NB4 (cell line): ENCODE measurements around the gene SESN3.

Source experiments
- DNase-seq: peaks from one replicate; pipeline ENCODE4 v3.0.0; 2010; ENCODE audit warnings: low read depth
- H3K4me3 ChIP-seq: one replicate; pipeline ENCODE4 v1.5.1; 2011; ENCODE audit warnings: mild to moderate bottlenecking, low read depth, low read length, moderate library complexity
- CTCF ChIP-seq: IDR thresholded peaks from one replicate; pipeline ENCODE4 v1.5.1; 2012; ENCODE audit warnings: low read depth, low read length
- MYC ChIP-seq: IDR thresholded peaks from 2 replicates; pipeline ENCODE4 v1.6.1; 2011; ENCODE audit warnings: low read depth, low read length
- POLR2A ChIP-seq: IDR thresholded peaks from 2 replicates; pipeline ENCODE4 v1.6.1; 2011; ENCODE audit warnings: mild to moderate bottlenecking; ENCODE audit not compliant: insufficient read length; ENCODE audit errors: extremely low read depth
- TF ChIP-seq, protein P1 (sequence below): IDR thresholded peaks from 2 replicates; pipeline ENCODE4 v1.6.1; 2011; ENCODE audit warnings: low read depth, low read length

SESN3 gene

GRCh38 chr11:95269036-95269819 is 38.2 kb upstream of the SESN3 start:
- TF ChIP-seq, protein P1, sequence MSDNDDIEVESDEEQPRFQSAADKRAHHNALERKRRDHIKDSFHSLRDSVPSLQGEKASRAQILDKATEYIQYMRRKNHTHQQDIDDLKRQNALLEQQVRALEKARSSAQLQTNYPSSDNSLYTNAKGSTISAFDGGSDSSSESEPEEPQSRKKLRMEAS: no peak
- TF ChIP-seq MYC: no peak
- no peak for TF ChIP-seq CTCF
- no peak for TF ChIP-seq POLR2A
- no peak for DNase-seq
- H3K4me3 ChIP-seq: no peak overlapping the region

DNA sequence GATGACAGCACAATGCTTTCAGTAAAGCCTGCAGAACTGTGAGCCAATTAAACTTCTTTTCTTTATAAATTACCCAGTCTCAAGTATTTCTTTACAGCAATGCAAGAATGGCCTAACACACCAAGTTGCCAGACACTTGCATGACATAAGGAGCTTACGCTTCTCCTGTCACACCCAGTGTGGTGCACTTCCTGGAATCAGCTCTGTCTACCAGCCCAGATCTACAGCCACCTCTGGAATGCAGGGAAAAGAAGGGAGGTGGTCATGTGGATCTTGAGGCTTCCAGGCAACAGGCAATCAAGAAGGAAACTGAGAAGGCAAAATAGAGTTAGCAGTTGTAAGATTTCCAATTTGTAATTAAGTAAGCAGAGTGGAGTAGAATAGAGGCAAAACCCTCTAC is 37.4 kb upstream of the SESN3 start:
- no peak overlapping the region for H3K4me3 ChIP-seq
- no peak for DNase-seq
- no peak for TF ChIP-seq MYC
- TF ChIP-seq POLR2A: no peak
- TF ChIP-seq, protein P1: no peak
- TF ChIP-seq CTCF: no peak

DNA sequence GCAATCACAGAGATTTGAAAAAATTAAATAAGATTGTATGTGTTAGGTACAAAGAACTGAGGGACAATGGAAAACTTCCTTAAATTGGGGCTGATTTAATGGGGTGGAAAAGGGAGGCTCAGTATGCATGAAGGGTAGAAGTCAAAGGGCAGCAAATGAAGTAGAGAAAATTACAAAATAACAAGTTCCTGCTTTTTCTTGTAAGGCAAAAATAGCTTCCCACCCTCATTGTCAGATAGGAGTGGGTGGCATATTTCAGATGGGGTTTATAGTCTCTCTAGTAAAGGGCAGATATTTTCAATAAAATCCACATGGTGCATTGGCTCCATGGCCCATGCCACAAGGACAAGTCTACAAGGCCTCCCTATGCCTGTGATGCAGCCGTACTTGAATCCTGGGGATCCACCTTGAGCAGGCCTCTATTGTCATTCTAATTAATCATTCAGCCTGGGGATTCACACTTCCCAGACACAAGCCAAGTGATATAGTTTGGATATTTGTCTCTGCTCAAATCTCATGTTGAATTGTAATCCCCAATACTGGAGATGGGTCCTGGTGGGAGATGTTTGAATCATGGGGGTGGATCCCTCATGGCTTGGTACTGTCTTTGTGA is 36.7 kb upstream of the SESN3 start:
- peak; percentile 40 for DNase-seq
- no peak for TF ChIP-seq MYC
- no peak for TF ChIP-seq CTCF
- no peak for TF ChIP-seq POLR2A
- TF ChIP-seq, protein P1: no peak
- H3K4me3 ChIP-seq: no peak overlapping the region

- no peak for DNase-seq
Measured at GRCh38 chr11:95266751-95267374, 35.9 kb upstream of the SESN3 start.

GRCh38 chr11:95264881-95265280 is 33.9 kb upstream of the SESN3 start:
- H3K4me3 ChIP-seq: no peak overlapping the region
- TF ChIP-seq MYC (no peak), POLR2A (no peak), CTCF (no peak)
- TF ChIP-seq, protein P1: no peak
- no peak for DNase-seq

More at GRCh38 chr11:95266751-95267374, 35.9 kb upstream of the SESN3 start:
- H3K4me3 ChIP-seq: no peak overlapping the region
- TF ChIP-seq CTCF: no peak
- TF ChIP-seq MYC: no peak
- TF ChIP-seq, protein P1: no peak
- no peak for TF ChIP-seq POLR2A
